Measurements from ENCODE around the gene ZNF782. TPM values are rescaled to one million over a fixed set of nuclear protein-coding genes. Genes with fewer than 3 reads are reported as not detected.
"Not testable (repeated sequence)": the region's sequence is repeated elsewhere in the genome, so short reads cannot be mapped to it uniquely, and the experiment has no call there.

ZNF782 gene
- polyA plus RNA-seq, 2 of the 4 experiments (the other 2 are of a cell fraction) = 1.9 to 2.1 TPM

GRCh38 chr9:96818533-96818932 is 35.8 kb downstream of the ZNF782 start (continued):
- TF ChIP-seq PBX3 (IDR thresholded peaks at IDR 0.05) (no peak), RFX5 (IDR thresholded peaks at IDR 0.05) (no peak), RARB (CRISPR knock-in tag; IDR thresholded peaks at IDR 0.05) (no peak), ZC3H11A (IDR thresholded peaks at IDR 0.05) (no peak)

GRCh38 chr9:96817973-96818372 is 36.3 kb downstream of the ZNF782 start:
- Histone ChIP-seq H3K27ac (no peak overlapping the region), H3K4me1 (no peaks in the 10 kb centered on the region), H3K4me2 (no peak overlapping the region), H3K9me3 (peaks cover 96% of the 10 kb centered on the region), H3K4me3 (no peak overlapping the region)
- ATAC-seq (no peak), FAIRE-seq (no peak), DNase-seq (ENCODE audit: low read depth in 1 of 2, low spot score in 1 of 2) (no peak)
- 97% methylated on average over 2 of the region's 2 CpGs for WGBS (ENCODE audit: missing lambda C conversion rate)
- ChIA-PET CTCF (no interaction called here), POLR2A (no interaction called here)
- TF ChIP-seq CBX8 (IDR thresholded peaks at IDR 0.05) (no peak), E2F6 (IDR thresholded peaks at IDR 0.05; ENCODE audit: borderline replicate concordance, low read depth) (no peak), GATA3 (IDR thresholded peaks at IDR 0.05; ENCODE audit: borderline replicate concordance) (0 out of 2 replicates have a peak, but pooled peaks have one; percentile 14), RAD21 (conservative IDR thresholded peaks at IDR 0.05 in 1 of 2, IDR thresholded peaks at IDR 0.05 in 1 of 2) (no peak), ZSCAN20 (CRISPR knock-in tag; IDR thresholded peaks at IDR 0.05) (no peak), FOXS1 (CRISPR knock-in tag; IDR thresholded peaks at IDR 0.05) (no peak)

DNA sequence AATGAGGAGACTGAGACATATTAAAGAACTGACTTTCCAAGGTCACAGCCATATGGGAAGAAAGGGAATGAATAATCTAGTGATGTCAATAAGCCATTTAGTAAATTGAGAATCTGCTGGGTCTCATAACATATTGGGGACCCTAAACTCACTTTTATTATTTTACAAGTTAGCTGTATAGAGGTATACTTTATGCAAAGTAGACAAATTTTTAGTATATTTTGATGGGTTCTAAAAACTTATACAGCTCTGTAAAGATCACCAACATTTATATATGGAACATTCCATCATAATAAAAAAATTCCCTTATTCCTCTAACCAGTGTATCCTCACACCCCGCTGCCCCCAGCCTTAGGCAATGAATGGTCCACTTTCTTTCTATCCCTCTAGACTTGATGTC is 40.7 kb downstream of the ZNF782 start:
- TF ChIP-seq HDAC2 (IDR thresholded peaks at IDR 0.05) (no peak), MAFK (IDR thresholded peaks at IDR 0.05; ENCODE audit: partially characterized antibody) (peak; percentile 67)
- CTCF ChIA-PET = no interaction called here
- H3K4me2 ChIP-seq = no peak overlapping the region
- 94% methylated on average over 1 of the region's 1 CpG for WGBS (ENCODE audit: missing lambda C conversion rate)
- POLR2A ChIA-PET = interaction anchor here (0.6 kb wide), 1 partner anchor 83 kb away, joined by 6 read pairs; no protein-coding TSS in a partner anchor
- no peaks in the 10 kb centered on the region for H3K4me1 ChIP-seq
- DNase-seq (ENCODE audit: low read depth in 1 of 2, low spot score in 1 of 2) (no peak), FAIRE-seq (no peak), ATAC-seq (no peak)
- peaks cover 97% of the 10 kb centered on the region for H3K9me3 ChIP-seq
- no peak overlapping the region for H3K27ac ChIP-seq
- no peak overlapping the region for H3K4me3 ChIP-seq

DNA sequence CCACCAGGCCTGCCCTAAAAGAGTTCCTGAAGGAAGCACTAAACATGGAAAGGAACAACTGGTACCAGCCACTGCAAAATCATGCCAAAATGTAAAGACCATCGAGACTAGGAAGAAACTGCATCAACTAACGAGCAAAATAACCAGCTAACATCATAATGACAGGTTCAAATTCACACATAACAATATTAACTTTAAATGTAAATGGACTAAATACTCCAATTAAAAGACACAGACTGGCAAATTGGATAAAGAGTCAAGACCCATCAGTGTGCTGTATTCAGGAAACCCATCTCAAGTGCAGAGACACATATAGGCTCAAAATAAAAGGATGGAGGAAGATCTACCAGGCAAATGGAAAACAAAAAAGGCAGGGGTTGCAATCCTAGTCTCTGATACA is 55.4 kb downstream of the ZNF782 start:
- DNase-seq (ENCODE audit: low read depth in 1 of 2, low spot score in 1 of 2); H3K4me1 ChIP-seq; FAIRE-seq; H3K27ac ChIP-seq; ATAC-seq; H3K4me3 ChIP-seq; H3K4me2 ChIP-seq; POLR2A ChIA-PET; CTCF ChIA-PET: not testable (repeated sequence)
- peaks cover 40% of the 10 kb centered on the region for H3K9me3 ChIP-seq
- WGBS (ENCODE audit: missing lambda C conversion rate) = 35% methylated on average over 2 of the region's 2 CpGs

DNA sequence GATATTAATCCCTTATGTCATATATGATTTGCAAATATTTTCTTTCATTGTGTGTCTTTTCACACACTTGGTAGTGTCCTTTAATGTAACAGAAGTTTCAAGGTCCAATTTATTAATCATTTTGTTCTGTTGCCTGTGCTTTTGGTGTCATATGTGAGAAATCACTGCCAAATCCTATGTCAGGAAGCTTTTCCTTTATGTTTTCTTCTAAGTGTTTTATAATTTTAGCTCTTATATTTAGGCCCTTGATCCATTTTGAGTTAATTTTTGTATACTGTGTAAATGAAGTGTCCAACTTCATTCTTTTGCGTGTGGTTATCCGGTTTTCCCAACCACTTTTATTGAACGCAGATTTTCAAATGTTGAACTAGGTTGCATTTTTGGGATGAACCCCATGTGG is 70.3 kb downstream of the ZNF782 start:
- Histone ChIP-seq H3K27ac (no peak overlapping the region), H3K4me1 (no peaks in the 10 kb centered on the region), H3K4me2 (no peak overlapping the region), H3K9me3 (peaks cover 72% of the 10 kb centered on the region), H3K4me3 (no peak overlapping the region)
- ATAC-seq (no peak), FAIRE-seq (no peak), DNase-seq (ENCODE audit: low read depth in 1 of 2, low spot score in 1 of 2) (no peak)
- WGBS (ENCODE audit: missing lambda C conversion rate) = 80% methylated on average over 3 of the region's 3 CpGs
- TF ChIP-seq CBX8 (IDR thresholded peaks at IDR 0.05) (no peak), RFX5 (IDR thresholded peaks at IDR 0.05) (no peak), EHMT2 (IDR thresholded peaks at IDR 0.05; ENCODE audit: low read depth) (no peak), MYC (IDR thresholded peaks at IDR 0.05; ENCODE audit: borderline replicate concordance, low read length) (no peak), SMC3 (IDR thresholded peaks at IDR 0.05) (no peak), KDM5A (IDR thresholded peaks at IDR 0.05) (no peak), REST (IDR thresholded peaks at IDR 0.05) (no peak), NPAS2 (CRISPR knock-in tag; IDR thresholded peaks at IDR 0.05; ENCODE audit: borderline replicate concordance) (no peak), USF2 (IDR thresholded peaks at IDR 0.05) (no peak), ATOH8 (CRISPR knock-in tag; IDR thresholded peaks at IDR 0.05; ENCODE audit: low read depth) (no peak)
- TF ChIP-seq, protein P1, sequence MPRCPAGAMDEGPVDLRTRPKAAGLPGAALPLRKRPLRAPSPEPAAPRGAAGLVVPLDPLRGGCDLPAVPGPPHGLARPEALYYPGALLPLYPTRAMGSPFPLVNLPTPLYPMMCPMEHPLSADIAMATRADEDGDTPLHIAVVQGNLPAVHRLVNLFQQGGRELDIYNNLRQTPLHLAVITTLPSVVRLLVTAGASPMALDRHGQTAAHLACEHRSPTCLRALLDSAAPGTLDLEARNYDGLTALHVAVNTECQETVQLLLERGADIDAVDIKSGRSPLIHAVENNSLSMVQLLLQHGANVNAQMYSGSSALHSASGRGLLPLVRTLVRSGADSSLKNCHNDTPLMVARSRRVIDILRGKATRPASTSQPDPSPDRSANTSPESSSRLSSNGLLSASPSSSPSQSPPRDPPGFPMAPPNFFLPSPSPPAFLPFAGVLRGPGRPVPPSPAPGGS (IDR thresholded peaks at IDR 0.05) = no peak
- POLR2A ChIA-PET = no interaction called here
- CTCF ChIA-PET = no interaction called here

Measured in A549 (cell line).